ENCODE data around the gene SH3RF1.

Gene SH3RF1

DNA sequence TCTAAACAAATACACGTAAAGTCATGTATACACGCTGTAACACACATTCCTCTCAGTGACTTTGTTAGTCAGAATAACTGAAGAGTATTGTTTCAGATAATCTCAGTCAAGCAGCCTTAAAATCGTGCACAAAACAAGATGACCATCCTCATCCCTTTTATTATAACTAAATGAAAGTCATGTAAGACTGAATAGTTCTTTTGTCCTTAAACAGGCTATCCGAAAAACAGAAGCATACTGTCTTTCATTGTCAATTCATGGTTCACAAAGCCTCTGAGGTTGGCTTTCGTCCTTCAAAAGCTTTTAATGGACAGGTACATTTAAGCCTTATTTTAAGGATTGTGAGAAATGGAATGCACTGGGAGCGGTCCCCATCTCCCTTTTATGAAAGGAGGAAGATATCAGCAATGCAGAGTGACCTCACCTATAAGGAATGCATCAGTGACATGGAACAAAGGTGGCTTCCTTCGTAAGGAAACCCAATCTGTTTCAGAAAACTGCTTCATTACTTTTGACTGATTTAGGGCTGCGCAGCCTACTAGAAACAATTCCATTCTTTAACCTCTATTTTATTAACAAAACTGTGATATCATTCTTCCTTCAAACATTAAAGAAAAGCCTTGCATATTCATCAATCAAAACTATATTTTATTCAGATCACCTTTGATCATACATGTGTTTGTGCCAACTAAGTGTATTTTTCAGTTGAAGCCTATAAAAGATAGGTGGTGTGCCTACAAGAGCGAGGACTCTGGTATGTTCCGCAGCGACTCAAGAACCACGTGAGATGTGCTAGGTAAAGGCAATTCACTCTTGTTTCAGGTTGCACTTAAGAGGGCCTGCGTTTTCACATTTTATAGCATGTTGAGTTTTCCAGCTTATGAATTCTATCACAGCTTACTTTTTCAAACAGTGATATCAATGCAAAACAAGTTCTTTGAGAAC is 19.2 kb downstream of the SH3RF1 start:
- no peak for DNase-seq (ENCODE audit: low read depth)

DNA sequence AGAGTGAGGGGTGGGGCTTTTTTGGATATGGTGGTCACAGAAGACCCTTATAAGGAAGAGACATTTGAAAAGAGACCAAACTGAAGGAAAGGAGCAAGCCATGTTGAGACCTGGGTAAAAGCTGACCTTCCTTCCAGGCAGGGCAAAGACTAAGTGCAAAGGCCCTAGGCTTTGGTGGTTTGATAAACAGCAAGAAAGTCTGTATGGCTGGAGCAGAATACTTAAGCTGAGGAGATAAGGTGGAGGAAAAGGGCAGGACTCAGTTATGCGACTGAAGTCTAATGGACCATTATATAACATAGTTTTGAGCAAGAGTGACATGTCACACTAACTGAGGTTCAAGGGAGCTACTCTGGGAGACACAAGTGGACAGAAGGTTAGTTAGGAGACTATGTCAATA is 20.0 kb downstream of the SH3RF1 start:
- no peak for DNase-seq (ENCODE audit: low read depth)

DNA sequence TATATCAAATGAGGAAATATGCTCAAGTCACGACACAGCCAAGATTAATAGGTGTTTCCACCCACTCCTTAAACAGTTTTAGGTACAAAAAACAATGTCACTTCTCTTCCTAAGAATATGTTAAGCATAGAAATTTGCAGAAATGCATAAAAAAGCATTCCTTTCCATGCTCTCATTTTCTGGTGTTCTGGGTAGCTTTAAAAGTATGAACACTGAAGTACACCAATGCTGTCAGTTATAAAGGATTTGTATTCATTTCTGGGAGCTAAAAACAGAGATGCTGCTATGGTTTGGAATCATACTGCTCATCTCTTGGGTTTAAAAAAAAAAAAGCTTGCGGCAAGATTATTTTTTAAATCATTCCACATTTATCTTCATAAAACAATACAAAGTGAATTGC is 20.8 kb downstream of the SH3RF1 start:
- no peak for DNase-seq (ENCODE audit: low read depth)

DNA sequence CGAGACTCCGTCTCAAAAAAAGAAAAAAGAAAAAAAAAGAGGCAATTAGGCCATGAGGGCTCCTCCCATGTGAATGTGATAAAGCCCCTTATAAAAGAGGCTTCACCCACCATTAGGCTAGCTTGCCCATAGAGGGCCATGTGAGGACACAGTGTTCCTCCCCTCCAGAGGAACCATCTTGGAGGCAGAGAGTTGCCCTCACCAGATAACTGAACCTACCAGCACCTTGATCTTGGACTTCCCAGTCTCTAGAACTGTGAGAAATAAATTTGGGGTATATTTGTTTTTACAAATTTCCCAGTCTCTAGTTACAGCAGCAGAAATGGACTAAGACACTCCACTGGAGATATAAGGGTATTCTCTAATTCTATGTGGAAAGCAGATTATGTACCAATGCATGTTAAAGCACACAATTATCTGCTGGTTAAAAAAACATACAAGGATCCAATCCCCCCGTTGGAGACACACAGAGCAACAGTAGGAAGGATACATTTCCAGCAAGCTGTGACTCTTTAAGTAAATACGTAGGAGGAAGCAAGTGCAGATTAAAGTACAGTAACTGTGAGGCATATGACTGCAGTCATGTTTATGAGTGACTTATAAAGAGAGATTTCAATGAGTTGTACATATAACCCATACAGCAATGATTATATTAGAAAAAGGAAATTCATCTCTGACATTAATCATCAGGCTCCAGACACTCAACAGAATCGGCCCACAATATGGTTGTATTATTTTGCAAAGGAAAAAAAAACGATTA is 21.4 kb downstream of the SH3RF1 start:
- no peak for DNase-seq (ENCODE audit: low read depth)

DNA sequence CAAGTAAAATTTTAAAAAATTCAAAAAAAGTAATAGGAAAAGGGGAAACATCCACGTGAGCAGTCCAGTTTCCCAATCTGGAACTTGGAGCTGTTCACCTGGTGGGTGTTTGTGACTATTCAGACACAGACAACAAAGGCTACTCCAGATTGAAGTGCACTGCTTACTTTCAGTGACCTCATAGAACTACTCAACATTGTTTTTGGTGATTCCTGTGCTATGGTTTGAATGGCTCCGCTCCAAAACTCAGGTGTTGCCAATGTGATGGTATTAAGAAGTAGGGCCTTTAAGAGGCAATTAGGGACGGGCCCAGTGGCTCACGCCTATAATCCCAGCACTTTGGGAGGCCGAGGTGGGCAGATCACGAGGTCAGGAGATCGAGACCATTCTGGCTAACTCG is 22.1 kb downstream of the SH3RF1 start:
- DNase-seq (ENCODE audit: low read depth), result no peak

DNA sequence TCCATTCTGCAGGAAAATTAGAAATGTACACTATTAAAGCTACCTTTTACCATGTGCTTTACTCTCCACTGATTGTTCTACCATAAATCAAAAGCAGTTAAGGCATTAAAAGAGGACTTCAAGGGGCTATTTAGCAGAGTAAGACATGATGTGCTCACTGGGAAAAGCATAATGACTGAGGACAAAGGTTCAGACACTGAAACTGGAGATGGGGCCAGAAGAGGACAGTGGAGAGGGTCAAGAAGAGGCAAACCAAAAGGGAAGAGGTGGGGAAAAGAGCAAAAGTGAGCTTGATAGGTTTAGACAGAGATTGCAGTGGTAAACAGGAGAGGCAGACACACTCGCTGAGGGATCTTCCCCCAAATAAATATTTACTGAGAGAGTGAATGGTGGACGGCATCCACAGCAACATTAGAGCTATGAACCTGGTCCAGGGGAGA is 23.8 kb downstream of the SH3RF1 start:
- DNase-seq (ENCODE audit: low read depth), result no peak

DNA sequence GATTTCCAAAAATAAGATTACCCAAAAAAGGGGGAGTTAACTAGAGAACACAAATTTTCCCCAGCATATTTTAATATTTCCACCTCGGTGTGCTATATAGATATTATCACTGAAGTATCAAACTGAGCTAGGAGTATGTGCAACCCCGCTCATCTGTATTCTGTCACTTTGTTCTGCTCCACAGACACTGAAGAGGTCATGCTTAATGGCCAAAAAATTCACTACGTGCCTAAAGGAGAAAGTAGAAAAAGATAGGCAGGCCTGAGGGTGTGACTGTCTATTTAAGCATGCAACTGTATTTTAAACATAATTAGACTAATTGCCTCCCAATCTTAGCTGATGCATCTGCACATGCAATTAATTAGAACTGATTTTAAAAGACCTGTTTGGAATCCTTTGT is 24.5 kb downstream of the SH3RF1 start:
- no peak for DNase-seq (ENCODE audit: low read depth)

DNA sequence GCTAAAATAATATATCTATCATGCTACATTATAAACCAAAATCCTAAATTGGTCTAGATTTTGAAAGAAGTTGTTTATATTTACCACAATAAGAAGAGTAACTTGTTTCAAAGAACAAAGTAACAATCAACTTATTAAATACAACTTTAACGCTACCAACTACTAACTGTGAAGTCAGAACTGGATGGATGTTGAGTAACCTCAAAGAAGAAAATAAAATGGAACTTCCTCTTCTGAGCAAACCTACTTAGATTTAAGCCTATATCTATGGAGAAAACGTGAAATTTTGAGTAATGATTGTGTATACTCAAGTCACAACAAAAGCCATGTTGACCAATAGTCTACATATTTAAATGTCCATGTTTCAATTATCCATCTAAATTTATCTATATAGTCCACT is 25.7 kb downstream of the SH3RF1 start:
- DNase-seq (ENCODE audit: low read depth), result no peak

DNA sequence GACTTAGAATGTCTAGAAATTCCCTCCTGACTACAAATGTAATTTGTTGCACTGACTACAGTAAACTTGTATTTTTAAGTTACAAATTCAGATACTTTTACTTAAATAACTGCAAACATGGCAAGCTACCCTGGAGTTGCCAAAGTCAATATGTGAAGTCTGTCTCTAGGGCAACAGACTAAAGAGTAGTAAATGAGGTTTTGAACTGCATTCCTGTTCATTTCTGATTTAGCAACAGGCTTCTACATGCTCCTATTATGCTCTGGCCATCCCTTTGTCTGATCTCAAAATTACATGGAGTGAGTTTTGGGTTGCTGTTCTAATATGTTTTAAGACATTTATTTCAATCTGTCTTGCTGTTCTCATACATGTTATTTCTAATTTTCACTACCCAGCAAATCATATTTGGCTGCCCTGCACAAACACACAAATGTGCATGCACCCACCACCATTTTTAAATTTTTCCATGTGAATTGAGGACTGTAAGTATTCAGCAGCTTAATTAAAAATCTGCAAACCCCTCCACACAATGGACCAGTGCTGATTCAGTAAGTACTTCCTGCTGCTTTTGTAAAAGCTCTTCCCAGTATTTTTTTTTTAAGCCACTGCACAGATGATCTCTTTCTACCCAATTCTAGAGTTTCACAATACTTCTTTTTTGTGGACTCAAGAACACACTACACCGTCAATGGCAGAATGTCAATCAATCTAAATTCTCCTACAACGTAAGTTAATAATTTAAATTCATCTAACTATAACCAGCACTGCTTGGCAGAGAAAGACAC is 26.7 kb downstream of the SH3RF1 start:
- DNase-seq (ENCODE audit: low read depth), result no peak

DNA sequence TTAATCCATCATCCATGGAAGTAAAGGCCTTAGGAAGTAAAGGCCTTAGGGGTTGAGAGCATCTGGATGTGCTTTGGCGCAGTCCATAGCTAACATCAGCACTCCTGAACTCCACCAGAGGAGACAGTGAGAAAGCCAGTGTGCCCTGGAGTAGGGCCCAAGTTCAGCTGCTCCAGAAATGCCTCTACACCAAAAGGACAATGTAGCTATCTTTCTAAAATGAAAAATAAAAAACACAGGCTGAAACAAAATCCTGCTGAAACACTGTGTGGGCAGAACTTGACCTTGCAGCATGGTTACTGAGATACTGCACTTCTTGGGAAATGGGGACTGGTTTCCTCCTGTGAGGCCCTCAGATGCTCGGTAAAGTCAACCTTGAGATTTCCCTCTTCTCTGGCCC is 29.3 kb downstream of the SH3RF1 start:
- no peak for DNase-seq (ENCODE audit: low read depth)

DNA sequence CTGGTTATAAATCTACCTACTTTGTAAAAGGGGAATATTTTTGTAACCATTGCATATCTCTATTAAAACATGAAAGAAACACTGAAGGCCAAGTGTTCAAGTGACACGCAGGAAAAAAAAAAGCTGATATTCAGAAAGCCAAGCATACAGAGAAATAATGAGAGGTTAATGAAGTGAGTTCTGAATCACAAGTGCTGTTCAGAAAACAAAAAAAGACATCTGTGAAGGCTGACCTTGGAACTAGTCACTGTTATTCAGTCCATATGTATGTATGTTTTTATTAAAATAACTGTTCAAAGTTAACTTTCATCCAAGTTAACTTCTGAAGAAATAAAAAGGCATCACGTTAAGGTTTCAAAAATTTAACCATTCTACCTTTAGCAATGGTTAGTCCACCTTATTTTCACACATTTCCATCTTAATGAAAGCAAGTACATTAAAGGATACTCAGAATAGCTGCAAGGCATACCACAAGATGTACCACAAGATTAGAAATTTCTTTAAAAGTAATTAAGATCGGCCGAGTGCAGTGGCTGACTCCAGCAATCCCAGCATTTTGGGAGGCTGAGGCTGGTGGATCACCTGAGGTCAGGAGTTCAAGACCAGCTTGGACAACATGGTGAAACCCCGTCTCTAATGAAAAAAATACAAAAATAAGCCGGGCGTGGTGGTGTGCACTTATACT is 31.4 kb downstream of the SH3RF1 start:
- no peak for DNase-seq (ENCODE audit: low read depth)

DNA sequence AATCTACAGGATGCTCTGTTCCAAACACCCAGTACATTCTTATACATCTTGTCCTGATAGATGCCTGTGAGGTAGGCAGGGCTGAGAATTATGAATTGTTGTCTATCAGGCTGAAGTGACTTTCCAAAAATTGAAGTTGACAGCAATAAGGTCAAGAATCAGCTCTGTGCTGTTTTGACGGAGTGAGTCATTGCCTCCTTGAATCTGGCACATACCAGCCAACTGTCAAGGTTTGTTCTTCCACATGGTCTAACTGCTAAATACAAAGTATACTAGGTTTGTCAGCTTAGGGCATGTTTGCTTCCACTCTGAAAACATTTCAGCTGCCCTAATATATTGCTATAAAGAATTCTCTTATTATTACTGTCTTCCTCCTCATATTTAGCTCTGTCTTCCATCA is 32.3 kb downstream of the SH3RF1 start:
- no peak for DNase-seq (ENCODE audit: low read depth)

DNA sequence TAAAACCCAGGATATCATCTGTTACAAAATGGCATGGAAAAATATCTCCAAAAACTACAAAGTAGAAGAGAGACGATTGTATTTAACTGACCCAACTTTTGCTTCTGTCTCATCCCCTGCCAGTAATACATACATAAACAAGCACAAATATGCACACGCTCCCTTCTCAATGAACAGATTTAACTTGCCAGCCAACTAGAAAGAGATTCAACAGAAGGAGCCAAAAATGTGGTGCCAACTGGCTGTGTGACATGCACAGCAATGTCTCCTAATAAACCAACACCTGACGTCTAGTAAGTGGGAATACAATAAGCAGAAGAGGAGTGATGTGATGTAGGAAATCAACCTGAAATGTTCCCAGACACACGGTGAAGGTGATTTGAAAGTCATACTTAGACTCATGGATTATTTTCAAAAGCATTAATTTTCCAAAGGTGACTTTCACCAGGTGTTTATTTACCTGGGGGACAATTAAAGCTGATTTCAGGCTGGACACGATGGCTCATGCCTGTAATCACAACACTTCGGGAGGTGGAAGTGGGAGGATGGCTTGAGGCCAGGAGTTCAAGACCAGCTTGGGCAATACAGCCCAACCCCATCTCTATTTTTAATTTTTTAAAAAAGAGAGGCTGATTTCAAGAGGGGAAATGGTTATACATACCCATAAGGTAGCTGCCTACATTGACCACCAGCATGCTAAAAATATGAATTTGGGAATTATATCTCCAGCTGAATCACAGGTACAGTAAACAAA is 33.7 kb downstream of the SH3RF1 start:
- DNase-seq (ENCODE audit: low read depth), result no peak

DNA sequence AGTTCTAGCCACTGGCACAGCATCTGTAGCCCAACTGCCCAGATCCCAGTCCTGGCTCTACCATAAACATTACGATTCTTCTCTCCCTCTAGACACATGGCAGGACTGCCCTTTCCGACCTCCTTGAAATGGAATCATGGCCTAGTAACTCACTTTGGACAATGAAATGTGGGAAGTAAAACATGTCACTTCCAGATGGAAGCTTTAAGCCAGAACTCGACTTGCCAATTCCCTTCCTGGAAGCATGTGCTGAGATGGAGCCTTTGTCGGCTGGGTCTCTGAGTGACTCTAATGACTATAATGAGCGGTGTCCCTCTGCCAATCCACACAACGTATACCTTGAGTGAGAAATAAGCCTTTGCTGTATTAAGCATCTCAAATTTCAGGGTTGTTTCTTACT is 34.7 kb downstream of the SH3RF1 start:
- DNase-seq (ENCODE audit: low read depth), result no peak

DNA sequence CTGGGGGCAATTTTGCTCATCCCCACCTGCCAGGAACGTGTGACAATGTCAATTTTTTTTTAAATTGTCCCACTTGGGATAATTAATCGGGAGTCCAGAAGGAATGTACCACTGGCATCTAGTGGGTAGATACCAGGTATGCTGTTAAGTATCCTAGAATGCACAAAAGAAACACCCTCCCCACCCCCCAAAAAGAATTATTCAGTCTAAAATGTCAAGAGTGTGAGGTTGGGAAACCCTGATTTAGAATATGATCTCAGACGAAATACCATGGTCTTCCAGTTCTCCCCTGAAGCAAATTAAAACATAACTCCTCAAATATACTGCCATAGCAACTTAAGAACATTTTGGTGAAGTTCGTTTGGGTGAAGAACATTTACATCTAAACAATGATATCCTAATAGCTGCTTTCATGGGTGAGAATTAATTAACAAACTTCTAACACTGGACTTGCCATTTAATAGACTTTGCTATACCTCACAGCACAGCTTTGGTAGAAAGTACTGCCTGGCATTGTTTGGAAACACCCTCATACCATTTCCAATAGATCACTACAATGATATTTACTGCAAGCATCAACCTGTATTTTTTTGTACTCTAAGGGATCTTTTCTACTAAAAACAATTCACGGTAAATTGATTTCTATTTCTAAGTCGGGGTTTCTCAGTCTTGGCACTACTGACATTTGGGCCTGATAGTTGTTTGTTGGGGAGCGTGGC is 36.5 kb downstream of the SH3RF1 start:
- DNase-seq (ENCODE audit: low read depth), result no peak

DNA sequence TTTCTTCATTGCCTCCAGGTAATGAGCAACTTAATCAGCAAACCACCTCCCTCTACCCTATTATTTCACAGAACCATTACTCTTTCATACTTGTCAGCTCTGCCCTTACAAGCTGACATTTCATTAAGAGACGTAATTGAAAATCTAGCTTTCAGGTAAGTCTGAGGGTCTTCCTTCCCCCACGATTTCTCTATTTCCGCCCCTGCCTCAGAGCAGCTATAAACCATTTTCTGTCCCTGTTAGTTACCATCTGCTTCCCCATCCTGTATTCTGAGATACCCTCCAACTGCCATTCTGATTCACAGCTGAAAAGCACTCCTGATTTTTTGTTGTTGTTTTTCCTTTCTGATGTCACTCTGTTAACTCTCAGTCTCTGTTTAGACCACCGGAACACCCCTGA is 37.1 kb downstream of the SH3RF1 start:
- DNase-seq (ENCODE audit: low read depth), result no peak

DNA sequence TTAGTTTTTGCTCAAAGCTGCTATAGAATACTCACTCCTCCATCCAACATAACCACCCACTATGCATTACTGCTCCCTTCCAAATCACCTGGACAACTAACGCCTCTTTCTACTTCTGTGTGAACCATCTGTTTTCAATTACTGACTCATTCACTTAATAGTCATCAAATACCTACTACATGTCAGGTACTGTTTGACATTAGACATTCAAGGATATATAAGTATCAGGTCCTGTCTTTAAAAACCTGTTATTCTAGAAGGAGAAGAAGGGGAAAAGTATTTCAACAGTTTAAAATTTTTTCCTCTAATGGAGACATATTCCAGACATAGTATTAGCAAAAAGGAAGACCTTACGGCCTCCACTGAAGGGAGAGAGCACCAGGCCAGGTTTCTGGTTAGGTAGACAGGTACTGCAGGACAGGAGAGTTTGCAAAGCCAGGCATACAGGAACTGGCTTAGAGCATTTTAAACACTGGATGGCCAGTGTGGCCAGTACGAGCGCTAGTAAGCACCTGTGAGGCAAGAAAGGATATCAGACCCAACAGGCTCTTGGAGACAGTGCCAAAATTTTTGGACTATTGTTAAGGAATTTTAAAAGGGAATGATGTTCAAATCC is 39.0 kb downstream of the SH3RF1 start:
- no peak for DNase-seq (ENCODE audit: low read depth)

DNA sequence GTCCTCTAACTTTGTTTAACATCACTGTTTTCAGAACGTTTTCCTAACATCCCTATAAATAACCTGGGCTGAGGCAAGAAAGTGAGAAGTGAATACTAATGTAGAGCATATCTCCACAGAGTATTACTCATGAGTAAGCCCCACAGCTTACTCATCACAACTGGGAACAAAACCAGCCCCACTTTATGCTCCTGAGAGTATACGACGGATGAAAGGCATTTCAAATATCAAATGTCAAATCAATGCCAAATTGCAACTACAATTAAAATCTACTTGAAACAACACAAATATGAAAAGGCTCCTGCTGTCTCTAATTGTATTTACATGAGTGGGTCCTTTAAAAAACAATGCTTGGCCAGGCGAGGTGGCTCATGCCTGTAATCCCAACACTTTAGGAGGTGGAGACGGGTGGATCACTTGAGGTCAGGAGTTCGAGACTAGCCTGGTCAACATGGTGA is 41.2 kb downstream of the SH3RF1 start:
- no peak for DNase-seq (ENCODE audit: low read depth)

DNA sequence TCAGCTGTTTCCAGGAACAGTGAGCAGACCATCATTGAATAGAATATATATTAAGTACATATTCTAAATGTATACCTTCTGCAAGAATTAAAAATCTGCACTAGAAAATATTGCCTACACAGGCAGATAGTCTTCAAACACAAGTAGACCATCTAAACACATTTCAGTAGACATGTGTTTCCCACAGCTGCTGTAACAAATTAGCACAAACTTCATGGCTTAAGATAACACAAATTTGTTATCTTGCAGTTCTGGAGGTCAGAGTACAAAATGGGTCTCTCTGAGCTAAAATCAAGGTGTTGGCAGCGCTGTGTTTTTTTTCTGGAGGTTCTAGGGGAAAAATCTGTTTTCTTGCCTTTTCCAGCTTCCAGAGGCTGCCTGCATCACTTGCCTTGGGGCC is 42.7 kb downstream of the SH3RF1 start:
- no peak for DNase-seq (ENCODE audit: low read depth)

DNA sequence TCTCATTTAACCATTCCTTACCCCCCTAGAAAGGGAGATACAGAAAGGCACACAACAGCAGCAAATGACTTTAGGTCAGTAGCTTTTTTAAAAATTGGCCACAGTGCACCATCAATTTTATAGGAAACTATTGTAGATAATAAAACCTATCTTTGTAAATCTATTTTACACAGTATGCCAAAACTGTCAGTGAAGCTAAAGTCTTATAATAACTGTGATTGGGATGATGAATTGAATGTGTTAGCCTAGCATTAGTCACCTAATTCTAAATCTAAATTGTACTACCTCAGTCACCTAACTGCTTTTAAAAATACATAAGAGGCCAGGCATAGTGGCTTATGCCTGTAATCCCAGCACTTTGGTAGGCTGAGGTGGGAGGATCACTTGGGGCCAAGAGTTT is 44.2 kb downstream of the SH3RF1 start:
- DNase-seq (ENCODE audit: low read depth), result no peak

Measured in stimulated activated CD8-positive, alpha-beta memory T cell treated with anti-CD3 and anti-CD28 coated beads, Interleukin-7, amount 100 ng/mL, for 24 hours (primary cell).